H1 (cell line): ENCODE results near the gene TXLNA. TPM values are rescaled to one million over a fixed set of nuclear protein-coding genes. Genes with fewer than 3 reads are reported as not detected.

Experiments used
- CTCF ChIA-PET: fragments of 300-600 bp; sonication (Branson Sonifier 250); formaldehyde crosslinking; loops from one replicate; lab custom pipeline; 2021; ENCODE audit not compliant: partially characterized antibody; lab: Charles Lee
- POLR2A ChIA-PET: fragments of 300-600 bp; sonication (Branson Sonifier 250); formaldehyde crosslinking; loops from one replicate; lab custom pipeline; 2021; ENCODE audit warnings: inconsistent platforms; ENCODE audit not compliant: partially characterized antibody; lab: Charles Lee
- DNase-seq, 2 experiments: peaks; one replicate each; pipeline versions ENCODE4 v3.0.0 to v3.0.0-alpha.2; 2010 to 2022; ENCODE audit warnings: low spot score in 2 of 2, low read depth in 1 of 2, mixed read lengths in 1 of 2
- FAIRE-seq: peaks from 2 replicates; lab custom pipeline; 2011; peaks lifted over from hg19 to GRCh38; lab: Jason Lieb, UNC
- H2AFZ ChIP-seq: 2 replicates; pipeline ENCODE4 v1.8.1; 2012; ENCODE audit warnings: low read length, inconsistent platforms
- H2AK5ac ChIP-seq: 2 replicates; pipeline ENCODE4 v1.6.1; 2013; ENCODE audit warnings: low read depth, low read length
- H2BK120ac ChIP-seq: replicated peaks from 2 replicates; pipeline ENCODE3; 2013; ENCODE audit warnings: low read depth, low read length, inconsistent platforms
- H2BK12ac ChIP-seq: 2 replicates; pipeline ENCODE4 v1.6.1; 2013; ENCODE audit warnings: low read depth, low read length
- H2BK15ac ChIP-seq: 2 replicates; pipeline ENCODE4 v1.6.1; 2013; ENCODE audit warnings: low read length
- H2BK20ac ChIP-seq: 2 replicates; pipeline ENCODE4 v1.6.1; 2013; ENCODE audit warnings: low read length
- H2BK5ac ChIP-seq: 2 replicates; pipeline ENCODE4 v1.6.1; 2013; ENCODE audit warnings: low read depth, low read length
- H3K14ac ChIP-seq: 2 replicates; pipeline ENCODE4 v1.6.1; 2013; ENCODE audit warnings: inconsistent platforms; ENCODE audit not compliant: insufficient read length
- H3K18ac ChIP-seq: 2 replicates; pipeline ENCODE4 v1.6.1; 2013; ENCODE audit warnings: low read length; ENCODE audit errors: extremely low read depth
- H3K23ac ChIP-seq: 2 replicates; pipeline ENCODE4 v1.6.1; 2013; ENCODE audit warnings: inconsistent platforms; ENCODE audit not compliant: insufficient read length
- H3K23me2 ChIP-seq: 2 replicates; pipeline ENCODE4 v1.6.1; 2013; ENCODE audit warnings: low read depth, low read length
- H3K27ac ChIP-seq: 2 replicates; pipeline ENCODE4 v1.6.1; 2011; ENCODE audit warnings: low read depth, low read length, inconsistent platforms
- H3K27me3 ChIP-seq, 4 experiments: replicated peaks in 1 of 4; 1 replicate in 1 of 4; 2 replicates in 3 of 4; pipeline versions ENCODE4 v1.6.1 to v1.8.1; 2011 to 2013; ENCODE audit warnings: low read length in 3 of 4, mild to moderate bottlenecking in 3 of 4, inconsistent platforms in 2 of 4, mixed read lengths in 2 of 4, moderate library complexity in 1 of 4; ENCODE audit not compliant: control insufficient read depth in 3 of 4, insufficient read depth in 3 of 4; ENCODE audit errors: extremely low read depth in 1 of 4
- H3K36me3 ChIP-seq, 4 experiments: 2 replicates each; pipeline versions ENCODE4 v1.6.1 to v1.8.1; 2011 to 2013; ENCODE audit warnings: mild to moderate bottlenecking in 4 of 4, low read length in 3 of 4, moderate library complexity in 2 of 4, control low read depth in 1 of 4, inconsistent platforms in 1 of 4; ENCODE audit not compliant: insufficient read depth in 4 of 4, control insufficient read depth in 2 of 4
- H3K4ac ChIP-seq: replicated peaks from 2 replicates; pipeline ENCODE3; 2013; ENCODE audit warnings: low read length, low read depth, mixed read lengths, inconsistent platforms; ENCODE audit not compliant: insufficient read length
- H3K4me1 ChIP-seq, 4 experiments: replicated peaks in 1 of 4; 1 replicate in 1 of 4; 2 replicates in 3 of 4; pipeline versions ENCODE4 v1.6.1 to v1.8.1; 2011 to 2013; ENCODE audit warnings: low read length in 3 of 4, inconsistent platforms in 2 of 4, mixed read lengths in 1 of 4; ENCODE audit not compliant: insufficient read depth in 4 of 4, control insufficient read depth in 3 of 4
- H3K4me2 ChIP-seq, 2 experiments: 2 replicates each; pipeline versions ENCODE4 v1.6.1 to v1.8.1; 2011 to 2013; ENCODE audit warnings: low read depth in 2 of 2, low read length in 2 of 2, control low read depth in 1 of 2, inconsistent platforms in 1 of 2, mild to moderate bottlenecking in 1 of 2; ENCODE audit not compliant: insufficient read depth in 1 of 2
- H3K4me3 ChIP-seq, 4 experiments: fragments of 200-600, 300-600 bp in 1 of 4; sonication (generic), shearing (Covaris generic), sonication (Bioruptor Twin) in 1 of 4; 2 replicates each; pipeline versions ENCODE4 v1.5.1 to v1.8.1; 2011 to 2016; ENCODE audit warnings: low read length in 4 of 4, low read depth in 3 of 4, control low read depth in 2 of 4, inconsistent platforms in 2 of 4, mild to moderate bottlenecking in 2 of 4, mixed read lengths in 1 of 4, moderate library complexity in 1 of 4; ENCODE audit not compliant: insufficient read depth in 2 of 4; ENCODE audit errors: extremely low read depth in 1 of 4
- H3K56ac ChIP-seq: replicated peaks from 2 replicates; pipeline ENCODE3; 2013; ENCODE audit warnings: low read depth, mild to moderate bottlenecking, mixed read lengths, low read length, inconsistent platforms; ENCODE audit not compliant: insufficient read length
- H3K79me1 ChIP-seq: 2 replicates; pipeline ENCODE4 v1.6.1; 2013; ENCODE audit warnings: low read depth, low read length, control low read depth
- H3K79me2 ChIP-seq, 2 experiments: 2 replicates each; pipeline versions ENCODE4 v1.6.1 to v1.8.1; 2012 to 2013; ENCODE audit warnings: low read length in 2 of 2, mild to moderate bottlenecking in 2 of 2, inconsistent platforms in 1 of 2; ENCODE audit not compliant: insufficient read depth in 2 of 2, control insufficient read depth in 1 of 2
- H3K9ac ChIP-seq, 4 experiments: replicated peaks in 1 of 4; 1 replicate in 1 of 4; 2 replicates in 3 of 4; pipeline versions ENCODE4 v1.6.1 to v1.8.1; 2011 to 2013; ENCODE audit warnings: low read depth in 3 of 4, low read length in 3 of 4, control low read depth in 2 of 4, mild to moderate bottlenecking in 2 of 4, moderate library complexity in 2 of 4, inconsistent platforms in 1 of 4; ENCODE audit errors: extremely low read depth in 1 of 4
- H3K9me3 ChIP-seq, 2 experiments: 2 replicates each; pipeline versions ENCODE4 v1.6.1 to v1.8.1; 2012 to 2013; ENCODE audit warnings: mild to moderate bottlenecking in 2 of 2, moderate library complexity in 2 of 2, control low read depth in 1 of 2, inconsistent platforms in 1 of 2, low read depth in 1 of 2, low read length in 1 of 2, mixed read lengths in 1 of 2; ENCODE audit not compliant: insufficient read depth in 2 of 2
- H4K20me1 ChIP-seq, 2 experiments: replicated peaks in 1 of 2; 2 replicates each; pipeline versions ENCODE3 to v1.8.1; 2011 to 2013; ENCODE audit warnings: inconsistent platforms in 2 of 2, low read length in 2 of 2, mild to moderate bottlenecking in 1 of 2; ENCODE audit not compliant: insufficient read depth in 2 of 2, control insufficient read depth in 1 of 2
- H4K5ac ChIP-seq: 2 replicates; pipeline ENCODE4 v1.6.1; 2013; ENCODE audit warnings: low read length, low read depth, mixed read lengths, inconsistent platforms; ENCODE audit not compliant: insufficient read length
- H4K8ac ChIP-seq: 2 replicates; pipeline ENCODE4 v1.8.0; 2013; ENCODE audit warnings: mild to moderate bottlenecking, moderate library complexity, low read length, inconsistent platforms; ENCODE audit not compliant: insufficient read depth; ENCODE audit errors: extremely low read depth
- H4K91ac ChIP-seq: replicated peaks from 2 replicates; pipeline ENCODE3; 2013; ENCODE audit warnings: low read length, mixed read lengths, inconsistent platforms; ENCODE audit not compliant: insufficient read length
- BACH1 ChIP-seq: IDR thresholded peaks from 2 replicates; pipeline ENCODE4 v1.6.1; 2012; ENCODE audit warnings: low read length, improper control_type of control experiment
- CBX8 ChIP-seq: fragments of 300-800, 300-1000 bp; sonication (generic); IDR thresholded peaks from 2 replicates; pipeline ENCODE4 v1.7.1; 2016; ENCODE audit warnings: low read depth, low read length, borderline replicate concordance
- MAFK ChIP-seq: IDR thresholded peaks from 2 replicates; pipeline ENCODE4 v1.6.1; 2012; ENCODE audit warnings: low read depth, mild to moderate bottlenecking, improper control_type of control experiment, low read length
- POLR2A ChIP-seq, 2 experiments: IDR thresholded peaks; 1 replicate in 1 of 2; 2 replicates in 1 of 2; pipeline ENCODE4 v1.6.1; 2011; ENCODE audit warnings: low read depth in 2 of 2, low read length in 2 of 2, mild to moderate bottlenecking in 2 of 2; ENCODE audit errors: control extremely low read depth in 1 of 2
- POLR2AphosphoS5 ChIP-seq: IDR thresholded peaks from 2 replicates; pipeline ENCODE4 v1.6.1; 2011; ENCODE audit warnings: low read depth, low read length
- RXRA ChIP-seq: IDR thresholded peaks from 2 replicates; pipeline ENCODE4 v1.6.1; 2011; ENCODE audit warnings: low read depth, mild to moderate bottlenecking, low read length, moderate library complexity; ENCODE audit not compliant: insufficient read depth
- SUZ12 ChIP-seq: fragments of 200-600 bp; sonication (generic); IDR thresholded peaks from 2 replicates; pipeline ENCODE4 v1.6.1; 2012; ENCODE audit warnings: mild to moderate bottlenecking, inconsistent platforms, low read length, moderate library complexity, mixed read lengths
- WGBS, 2 experiments: shearing (Covaris generic) in 1 of 2; methylation state at CpG; one replicate each; pipeline versions ENCODE4 v1.1.6 to v1.1.7; 2013 to 2015; ENCODE audit warnings: low lambda C conversion rate in 2 of 2, mixed read lengths in 2 of 2, inconsistent platforms in 1 of 2, low coverage in 1 of 2, missing lambda C conversion rate in 1 of 2; ENCODE audit not compliant: insufficient replicate concordance in 2 of 2, insufficient coverage in 1 of 2, insufficient read length in 1 of 2; ENCODE audit errors: extremely low coverage in 1 of 2, missing lambda C conversion rate in 1 of 2; 5-methylcytosine and 5-hydroxymethylcytosine counted together
- polyA plus RNA-seq, 7 experiments: library from polyadenylated mRNA; depleted of rRNA in 3 of 7; stranded (reverse) in 5 of 7; unstranded in 2 of 7; fragments of >200 nt in 5 of 7; fragments of 200-250 nt in 2 of 7; gene quantifications; 1 replicate in 5 of 7; 2 replicates in 1 of 7; 4 replicates in 1 of 7; pipeline versions ENCODE4 v1.2.1 to v1.2.3, GENCODE V29; 2011 to 2013; ENCODE audit warnings: missing spikeins in 2 of 7, mixed read lengths in 2 of 7
- total RNA-seq: library from RNA; stranded (reverse); fragmentation: NEBNext Ultra II Directional; extraction: Animal tissue kit (Norgen Biotek cat#: 25700); gene quantifications from 2 replicates; pipeline ENCODE4 v1.2.1, GENCODE V29; 2021
- TF ChIP-seq, protein P1 (sequence below): IDR thresholded peaks from 2 replicates; pipeline ENCODE4 v1.6.1; 2011; ENCODE audit warnings: low read depth, mild to moderate bottlenecking, low read length; ENCODE audit not compliant: insufficient read depth

The TXLNA gene
- total and polyA plus RNA-seq, 2 of the 8 experiments (the other 6 are each of a cell fraction or from before 2014, with no cell fraction given) = 31.3 to 46.9 TPM

DNA sequence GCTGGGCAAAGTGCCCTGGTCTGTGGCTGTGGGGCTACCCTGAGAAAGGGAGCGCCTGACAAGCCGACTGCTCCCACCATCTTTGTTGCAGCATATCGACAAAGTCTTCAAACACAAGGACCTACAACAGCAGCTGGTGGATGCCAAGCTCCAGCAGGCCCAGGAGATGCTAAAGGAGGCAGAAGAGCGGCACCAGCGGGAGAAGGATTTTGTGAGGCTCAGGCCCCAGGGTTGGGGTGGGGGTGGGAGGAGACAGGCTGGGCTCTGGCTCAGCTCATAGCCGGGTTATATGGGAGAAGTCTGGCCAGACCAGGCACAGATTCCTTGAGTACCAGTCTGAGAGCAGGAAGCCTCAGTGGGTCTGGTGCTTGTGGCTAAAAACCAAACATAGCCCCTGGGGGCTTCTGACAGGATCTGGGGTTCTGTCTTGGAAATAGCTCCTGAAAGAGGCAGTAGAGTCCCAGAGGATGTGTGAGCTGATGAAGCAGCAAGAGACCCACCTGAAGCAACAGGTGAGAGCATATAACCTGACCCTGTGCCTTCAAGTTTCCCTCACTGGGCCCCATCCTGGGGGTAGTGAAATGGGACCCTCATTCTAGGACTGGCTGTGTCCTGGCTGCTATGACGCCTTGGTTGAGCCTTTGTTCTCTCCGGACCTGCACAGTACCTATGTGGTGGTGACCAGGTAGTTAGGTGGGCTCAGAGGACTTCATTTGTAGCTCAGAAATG is 12.9 kb downstream of the TXLNA start:
- Histone ChIP-seq H3K79me2 (no peaks in the 10 kb centered on the region), H2BK20ac (no peak overlapping the region), H3K4me3 (no peak overlapping the region), H3K4me2 (no peak overlapping the region), H3K56ac (no peak overlapping the region), H3K27me3 (no peaks in the 10 kb centered on the region), H3K4me1 (no peaks in the 10 kb centered on the region), H3K36me3 (peaks cover 60 to 98% (median 90%) of the 10 kb centered on the region in 4 experiments), H3K14ac (no peak overlapping the region), H3K27ac (no peak overlapping the region), H2AFZ (no peak overlapping the region), H4K20me1 (peaks cover 13 to 14% of the 10 kb centered on the region in 2 experiments), H3K23ac (no peak overlapping the region), H2AK5ac (no peak overlapping the region), H2BK120ac (no peak overlapping the region), H3K9me3 (no peaks in the 10 kb centered on the region), H2BK15ac (no peak overlapping the region), H4K5ac (no peak overlapping the region), H2BK12ac (no peak overlapping the region), H3K4ac (no peak overlapping the region), H2BK5ac (peak overlapping the region; percentile 28; the same call in 1 of the 2 replicates), H4K91ac (no peak overlapping the region), H3K79me1 (0 out of 2 replicates have a peak, but pooled peaks cover 3% of the 10 kb centered on the region), H4K8ac (no peak overlapping the region), H3K18ac (no peak overlapping the region), H3K23me2 (no peaks in the 10 kb centered on the region), H3K9ac (no peak overlapping the region)
- WGBS, 2 experiments = 81% methylated on average over 8 of the region's 8 CpGs; no CpG with 5 or more reads in 1 of the 2 experiments
- CTCF ChIA-PET = interaction anchor here (0.6 to 2.5 kb wide), 9 partner anchors 8 to 124 kb away, joined by 3 to 6 read pairs (median 4); partner anchors contain the start of gene CCDC28B
- DNase-seq (no peak), FAIRE-seq (no peak)
- POLR2A ChIA-PET = interaction anchor here (0.6 to 21.3 kb wide), 7 partner anchors 4 to 275 kb away, joined by 3 to 332 read pairs (median 5); partner anchors contain the start of genes CCDC28B, DCDC2B, IQCC and MARCKSL1
- TF ChIP-seq, protein P1, sequence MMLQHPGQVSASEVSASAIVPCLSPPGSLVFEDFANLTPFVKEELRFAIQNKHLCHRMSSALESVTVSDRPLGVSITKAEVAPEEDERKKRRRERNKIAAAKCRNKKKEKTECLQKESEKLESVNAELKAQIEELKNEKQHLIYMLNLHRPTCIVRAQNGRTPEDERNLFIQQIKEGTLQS = no peak
- TF ChIP-seq RXRA (no peak), MAFK (no peak), POLR2AphosphoS5 (no peak), CBX8 (no peak), POLR2A (IDR thresholded peaks at IDR 0.05; ENCODE audit: control extremely low read depth in 1 of 2, low read depth in 2 of 2, low read length in 2 of 2) (no peak), BACH1 (no peak), SUZ12 (no peak)
